GM10847 (cell line): ENCODE measurements around the gene CD99.

Source experiments
- POLR2A ChIP-seq: IDR thresholded peaks from 2 replicates; pipeline ENCODE4 v1.6.1; 2011; ENCODE audit not compliant: insufficient read length; ENCODE audit errors: extremely low read depth

Gene CD99

DNA sequence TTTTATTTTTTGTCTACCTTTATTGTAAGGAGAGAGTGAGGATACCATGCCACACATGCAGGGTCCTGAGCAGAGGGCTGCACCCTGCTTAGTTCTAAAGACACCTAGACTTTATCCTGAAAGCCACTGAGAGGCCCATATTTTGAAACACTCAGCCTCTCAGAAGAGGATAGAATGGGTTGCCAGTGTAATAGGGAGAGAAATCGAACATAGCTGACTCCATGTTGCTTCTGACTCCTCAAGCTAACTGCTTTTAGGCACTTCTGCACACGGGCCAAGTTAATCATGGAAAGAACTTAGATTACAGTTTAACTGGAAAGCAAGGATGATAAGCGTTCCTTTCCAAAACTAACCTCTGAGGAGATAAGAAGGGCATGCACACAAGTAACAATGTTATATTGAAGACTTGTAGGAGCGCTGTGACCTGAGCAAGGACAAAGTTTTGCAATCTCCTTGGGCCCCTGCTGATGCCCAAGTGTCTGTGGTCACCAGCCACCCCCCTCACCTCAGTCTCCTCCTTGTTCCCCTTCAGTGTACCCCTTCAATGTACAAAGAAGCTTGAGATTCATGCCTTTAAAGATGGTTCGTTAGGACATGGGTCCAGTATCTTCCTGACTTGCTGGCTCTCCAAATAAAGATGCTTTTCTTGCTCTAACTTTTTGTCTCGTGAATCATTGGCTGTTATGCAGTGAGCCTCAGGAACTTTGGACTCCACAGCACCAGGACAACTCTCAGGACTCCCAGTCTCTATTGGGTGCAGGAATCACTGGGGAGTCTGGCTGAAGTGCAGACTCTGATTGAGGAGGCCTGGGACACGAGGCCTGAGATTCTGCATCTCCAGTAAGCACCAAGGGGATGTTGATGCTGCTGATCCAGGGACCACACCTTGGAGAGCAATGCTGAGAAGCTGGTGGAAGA is 25.4 kb upstream of the CD99 start:
- no peak for TF ChIP-seq POLR2A

- no peak for TF ChIP-seq POLR2A
Measured at GRCh38 chrX:2666491-2666890, 24.6 kb upstream of the CD99 start.

DNA sequence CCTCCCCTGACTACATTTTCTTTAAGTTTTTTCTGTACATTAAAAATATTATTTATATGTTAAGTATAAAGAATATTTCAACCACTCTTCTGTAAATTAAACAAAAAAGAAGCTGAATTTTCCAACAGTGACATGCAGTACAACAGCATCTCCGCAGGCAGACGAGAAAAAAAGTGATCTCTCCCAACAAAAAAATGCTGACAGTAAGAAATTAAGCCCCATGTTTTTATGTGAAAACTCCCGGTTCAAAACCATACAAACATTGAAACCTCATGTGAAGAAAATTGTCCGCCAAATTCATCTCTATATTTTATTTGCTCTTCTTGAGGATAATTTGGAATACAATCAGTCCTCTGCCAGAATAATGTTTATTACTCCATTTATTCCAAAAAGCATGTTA is 20.1 kb upstream of the CD99 start:
- TF ChIP-seq POLR2A = no peak

GRCh38 chrX:2672084-2672483 is 19.0 kb upstream of the CD99 start:
- no peak for TF ChIP-seq POLR2A

GRCh38 chrX:2673611-2674010 is 17.5 kb upstream of the CD99 start:
- no peak for TF ChIP-seq POLR2A

GRCh38 chrX:2676794-2677675 is 14.1 kb upstream of the CD99 start:
- no peak for TF ChIP-seq POLR2A

DNA sequence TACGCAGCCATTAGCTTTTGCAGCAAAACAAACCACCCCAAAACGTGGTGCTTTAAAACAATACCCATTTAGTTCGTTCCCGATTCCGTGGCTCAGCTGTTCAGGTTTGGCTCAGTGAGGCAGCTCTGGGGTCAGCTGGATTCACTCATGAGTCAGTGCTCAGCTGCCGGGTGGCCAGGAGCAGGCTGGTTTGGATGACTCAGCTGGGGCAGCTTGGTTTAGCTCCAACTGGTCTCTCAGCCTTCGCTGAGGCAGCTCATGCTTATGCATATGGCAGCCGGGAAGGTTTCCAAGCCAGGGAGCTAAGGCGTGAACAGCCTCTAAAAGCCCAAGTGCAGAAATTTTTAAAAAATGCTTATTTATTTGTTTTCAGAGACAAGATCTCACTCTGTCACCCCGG is 13.3 kb upstream of the CD99 start:
- no peak for TF ChIP-seq POLR2A

DNA sequence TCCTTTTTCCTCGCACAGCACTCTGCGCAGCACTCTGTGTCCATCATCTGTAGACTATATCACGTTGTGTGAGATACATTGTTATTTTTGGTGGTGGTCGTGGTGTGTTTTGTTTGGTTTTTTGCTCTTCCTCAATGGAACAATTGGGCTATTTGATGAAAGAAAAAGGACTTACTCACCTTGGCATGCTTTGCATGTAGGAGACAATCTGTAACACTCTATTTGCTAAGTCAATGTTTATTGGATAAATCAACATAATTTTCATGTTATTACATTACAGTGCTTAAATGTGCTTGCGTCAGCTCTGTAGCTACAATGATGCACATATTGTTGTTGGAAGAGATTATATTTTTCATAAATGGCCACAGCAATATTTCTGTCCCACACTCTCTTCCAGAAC is 12.5 kb upstream of the CD99 start:
- TF ChIP-seq POLR2A = no peak

DNA sequence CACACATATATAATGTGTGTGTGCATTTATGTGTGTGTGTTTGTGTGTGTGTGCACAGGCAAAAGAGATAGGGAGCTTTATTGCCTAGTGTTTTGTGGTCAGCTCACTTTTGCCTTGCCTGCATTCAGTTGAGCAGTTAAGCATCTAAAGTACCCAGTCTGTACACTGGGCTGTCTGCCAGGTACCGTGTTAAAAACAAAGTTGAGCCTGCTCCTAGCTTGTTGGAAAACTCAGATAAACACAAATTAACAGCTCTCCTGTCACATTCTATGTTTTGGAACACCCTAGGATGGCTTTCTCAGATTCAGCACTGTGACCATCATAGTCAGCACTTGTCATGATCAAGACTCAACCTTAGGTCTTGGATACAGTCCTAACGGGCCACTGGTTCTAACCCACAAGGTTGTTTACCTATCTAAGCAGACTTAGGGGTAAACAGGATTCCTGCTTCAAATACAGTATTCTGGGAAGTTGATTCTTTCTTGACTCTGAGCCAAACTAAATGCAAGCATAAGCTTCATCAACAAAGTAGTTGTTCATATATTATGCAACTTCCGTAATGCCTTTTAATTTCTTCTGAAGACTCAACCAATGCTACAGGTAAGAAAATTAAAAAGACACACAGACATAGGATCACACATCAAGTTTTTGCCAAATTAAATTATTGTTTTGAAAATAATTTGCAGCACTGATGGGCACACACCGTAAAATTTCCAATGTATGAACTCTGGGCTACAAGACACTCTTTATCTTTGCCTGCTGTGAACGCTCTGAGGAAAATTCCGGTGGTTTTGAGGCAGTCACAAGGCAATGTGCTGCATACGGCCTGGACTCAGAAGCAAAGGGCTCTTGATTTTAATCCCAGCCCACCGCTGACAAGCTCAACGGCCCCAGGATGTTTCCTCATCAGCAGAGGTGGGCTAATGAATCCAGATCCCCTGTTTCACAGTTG is 11.3 kb upstream of the CD99 start:
- TF ChIP-seq POLR2A = no peak

- no peak for TF ChIP-seq POLR2A
Measured at GRCh38 chrX:2680486-2681348, 10.4 kb upstream of the CD99 start.

DNA sequence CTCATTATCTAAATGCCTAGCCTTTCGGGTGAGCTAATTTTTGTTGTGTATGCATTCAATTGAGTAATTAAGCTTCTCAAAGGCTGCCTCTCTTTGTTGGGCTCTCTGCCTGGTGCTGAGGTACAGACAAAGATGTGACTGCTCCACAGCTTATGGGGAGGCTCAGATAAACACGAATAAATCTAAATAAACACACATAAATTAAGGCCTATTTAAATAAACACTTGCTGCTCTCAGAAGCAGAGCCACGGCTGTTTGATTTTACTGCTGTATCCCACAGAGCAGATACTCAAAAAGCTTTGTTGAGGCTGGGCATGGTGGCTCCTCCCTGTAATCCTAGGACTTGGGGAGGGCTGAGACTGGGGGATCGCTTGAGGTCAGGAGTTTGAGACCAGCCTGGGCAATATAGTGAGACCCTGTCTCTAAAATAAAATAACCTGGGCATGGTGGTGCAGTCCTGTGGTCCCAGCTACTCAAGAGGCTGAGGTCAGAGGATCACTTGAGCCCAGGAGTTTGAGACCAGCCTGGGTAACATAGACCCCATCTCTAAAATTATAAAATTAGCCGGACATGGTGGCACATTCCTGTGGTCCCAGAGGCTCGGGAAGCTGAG is 8.4 kb upstream of the CD99 start:
- no peak for TF ChIP-seq POLR2A

- TF ChIP-seq POLR2A = no peak
Measured at GRCh38 chrX:2684256-2684655, 6.8 kb upstream of the CD99 start.

GRCh38 chrX:2685886-2686285 is 5.2 kb upstream of the CD99 start:
- no peak for TF ChIP-seq POLR2A
